ENCODE measurements around the gene RAG1.
A peak's percentile ranks its signal among the peaks of the same experiment; 100 is the strongest.
"Not testable (repeated sequence)": the region's sequence is repeated elsewhere in the genome, so short reads cannot be mapped to it uniquely, and the experiment has no call there.

Gene RAG1

GRCh38 chr11:36567694-36568093, at the start of gene RAG1:
RAG1 (plus strand) TSS chr11:36568007; CDS start chr11:36573305, 5,298 bp downstream.
- no peak for DNase-seq (ENCODE audit: low spot score)

DNA sequence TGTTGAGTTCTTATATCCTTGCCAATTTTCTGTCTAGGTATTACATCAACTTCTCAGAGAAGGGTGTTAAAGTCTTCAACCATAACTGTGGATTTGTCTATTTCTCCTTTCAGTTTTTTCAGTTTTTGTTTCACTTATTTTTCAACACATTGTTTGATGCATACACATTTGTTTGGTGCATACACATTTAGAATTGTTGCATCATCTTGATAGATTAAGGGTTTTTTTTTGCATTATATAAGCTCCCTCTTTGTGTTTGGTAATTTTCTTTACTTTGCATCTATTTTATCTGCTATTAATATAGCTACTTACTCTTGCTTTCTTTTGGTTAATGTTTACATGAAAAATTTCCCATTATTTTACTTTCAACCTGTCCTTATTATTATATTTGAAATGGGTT, 37.0 kb upstream of the RAG1 start:
- no peak for DNase-seq (ENCODE audit: low spot score)

- DNase-seq (ENCODE audit: low spot score), result no peak
Measured at GRCh38 chr11:36532941-36533601, 34.7 kb upstream of the RAG1 start.

DNA sequence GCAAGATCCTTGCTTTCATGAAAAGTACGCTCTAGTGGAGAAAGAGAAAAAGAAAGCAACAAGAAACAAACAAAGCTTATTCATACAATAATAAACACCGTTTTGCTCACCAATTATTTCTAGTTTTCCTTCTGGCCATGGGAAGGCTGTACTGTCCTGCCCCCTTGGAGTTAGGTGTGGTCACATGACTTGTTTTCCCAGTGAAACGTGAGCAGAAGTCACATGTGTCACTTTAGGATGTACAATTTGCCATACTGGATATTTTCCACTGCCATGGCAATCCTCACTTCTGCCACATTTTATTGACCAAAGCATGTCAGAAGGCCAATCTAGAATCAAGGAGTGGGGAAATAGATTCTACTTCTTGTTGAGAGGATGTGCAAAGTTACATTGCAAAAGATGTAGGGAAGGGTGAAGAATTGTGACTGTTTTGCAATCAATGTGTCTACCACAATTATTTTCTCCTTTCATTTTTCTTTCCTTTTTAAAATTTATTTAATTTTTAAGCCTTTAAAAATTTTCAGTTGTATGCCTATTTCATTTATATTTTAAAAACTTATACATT, 33.4 kb upstream of the RAG1 start:
- DNase-seq (ENCODE audit: low spot score), result no peak

DNA sequence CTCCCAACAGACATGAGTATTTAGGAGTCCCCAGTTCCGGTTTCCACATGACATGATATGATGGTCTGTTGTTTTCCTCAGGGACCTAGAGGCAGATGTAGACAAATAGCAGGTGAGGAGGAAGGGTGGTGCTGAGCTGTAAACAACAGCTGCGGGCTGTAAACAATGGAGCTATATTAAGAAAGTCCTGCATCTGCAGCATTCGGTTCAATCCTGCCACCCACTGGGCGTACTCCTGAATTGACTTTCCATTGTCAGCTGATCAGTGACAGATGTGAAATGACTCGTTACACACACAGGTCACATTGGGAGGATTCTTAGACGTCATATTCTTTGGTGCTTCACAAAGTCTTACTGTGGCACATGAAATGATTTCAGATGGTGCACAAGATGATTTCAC, 26.8 kb upstream of the RAG1 start:
- DNase-seq (ENCODE audit: low spot score), result peak; percentile 62

GRCh38 chr11:36550385-36551115, 17.3 kb upstream of the RAG1 start:
- DNase-seq (ENCODE audit: low spot score), result no peak

DNA sequence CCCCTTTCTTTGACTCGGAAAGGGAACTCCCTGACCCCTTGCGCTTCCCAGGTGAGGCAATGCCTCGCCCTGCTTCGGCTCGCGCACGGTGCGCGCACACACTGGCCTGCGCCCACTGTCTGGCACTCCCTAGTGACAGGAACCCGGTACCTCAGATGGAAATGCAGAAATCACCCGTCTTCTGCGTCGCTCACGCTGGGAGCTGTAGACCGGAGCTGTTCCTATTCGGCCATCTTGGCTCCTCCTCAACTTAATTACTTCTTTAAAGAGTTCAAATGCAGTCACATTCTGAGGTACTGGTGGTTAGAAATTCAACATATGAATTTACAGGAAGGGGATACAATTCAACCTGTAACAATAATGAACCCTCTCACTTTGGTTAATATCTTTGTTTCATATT, 10.4 kb upstream of the RAG1 start:
- DNase-seq (ENCODE audit: low spot score), result not testable (repeated sequence)

DNA sequence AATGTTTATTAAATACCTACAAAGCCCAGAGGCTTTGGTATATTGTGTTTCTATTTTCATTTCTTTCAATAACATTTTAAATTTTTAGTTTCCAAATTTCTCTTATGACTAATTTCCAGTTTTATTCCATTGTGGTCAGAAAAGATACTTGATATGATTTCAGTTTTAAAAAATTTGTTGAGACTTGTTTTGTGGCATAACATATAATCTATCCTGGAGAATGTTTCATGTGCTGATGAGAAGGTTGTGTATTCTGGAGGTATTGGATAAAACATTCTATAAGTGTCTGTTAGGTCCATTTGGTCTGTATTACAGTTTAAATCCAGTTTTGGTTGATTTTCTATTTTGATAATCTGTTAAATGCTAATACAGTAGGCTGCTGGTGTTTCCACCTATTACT, 9.8 kb upstream of the RAG1 start:
- no peak for DNase-seq (ENCODE audit: low spot score)

DNA sequence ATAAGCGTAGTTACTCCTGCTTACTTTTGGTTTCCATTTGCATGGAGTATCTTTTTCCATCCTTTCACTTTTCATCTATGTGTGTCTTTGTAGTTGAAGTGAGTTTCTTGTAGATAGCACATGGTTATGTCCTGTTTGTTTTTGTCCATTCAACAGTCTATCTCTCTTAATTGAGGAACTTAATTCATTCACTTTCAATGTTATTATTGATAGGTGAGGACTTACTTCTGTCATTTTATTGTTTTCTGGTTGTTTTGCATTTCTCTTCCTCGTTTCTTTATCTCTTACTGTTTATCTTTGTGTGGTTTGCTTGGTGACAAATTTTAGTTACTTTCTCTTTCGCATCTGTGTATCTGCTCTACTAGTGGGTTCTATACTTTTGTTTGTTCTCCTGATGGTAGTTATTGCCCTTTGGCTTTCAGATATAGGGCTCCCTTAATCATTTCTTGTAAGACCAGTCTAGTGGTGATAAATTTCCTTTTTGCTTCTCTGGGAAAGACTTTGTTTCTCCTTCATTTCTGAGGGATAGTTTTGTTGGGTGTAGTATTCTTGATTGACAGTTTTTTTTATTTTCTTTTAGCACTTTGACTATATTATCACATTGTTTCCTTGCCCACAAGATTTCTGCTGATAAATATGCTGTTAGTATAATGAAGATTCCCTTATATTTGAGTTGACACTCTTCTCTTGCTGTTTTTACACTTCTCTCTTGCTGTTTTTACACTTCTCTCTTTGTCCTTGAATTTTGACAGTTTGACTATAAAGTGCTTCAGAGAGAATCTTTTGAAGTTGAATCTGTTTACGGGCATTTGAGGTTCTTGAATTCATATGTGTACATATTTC, 9.0 kb upstream of the RAG1 start:
- DNase-seq (ENCODE audit: low spot score), result no peak

- peak; percentile 70 for DNase-seq (ENCODE audit: low spot score)
Measured at GRCh38 chr11:36564376-36565030, 3.3 kb upstream of the RAG1 start.

- no peak for DNase-seq (ENCODE audit: low spot score)
Measured at GRCh38 chr11:36565031-36565610, 2.7 kb upstream of the RAG1 start.

- DNase-seq (ENCODE audit: low spot score), result no peak
Measured at GRCh38 chr11:36566407-36567053, 1.3 kb upstream of the RAG1 start.

DNA sequence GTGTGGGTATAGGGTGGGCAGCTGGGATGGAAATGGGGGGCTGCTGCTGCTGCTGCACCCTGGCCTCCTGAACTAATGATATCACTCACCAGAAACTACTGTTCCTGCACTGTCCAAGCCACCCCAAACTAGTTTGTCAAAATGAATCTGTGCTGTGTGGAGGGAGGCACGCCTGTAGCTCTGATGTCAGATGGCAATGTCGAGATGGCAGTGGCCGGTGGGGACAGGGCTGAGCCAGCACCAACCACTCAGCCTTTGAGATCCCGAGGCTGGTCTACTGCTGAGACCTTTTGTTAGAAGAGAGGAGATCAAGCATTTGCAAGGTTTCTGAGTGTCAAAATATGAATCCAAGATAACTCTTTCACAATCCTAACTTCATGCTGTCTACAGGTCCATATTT, 1.3 kb downstream of the RAG1 start:
- no peak for DNase-seq (ENCODE audit: low spot score)

DNA sequence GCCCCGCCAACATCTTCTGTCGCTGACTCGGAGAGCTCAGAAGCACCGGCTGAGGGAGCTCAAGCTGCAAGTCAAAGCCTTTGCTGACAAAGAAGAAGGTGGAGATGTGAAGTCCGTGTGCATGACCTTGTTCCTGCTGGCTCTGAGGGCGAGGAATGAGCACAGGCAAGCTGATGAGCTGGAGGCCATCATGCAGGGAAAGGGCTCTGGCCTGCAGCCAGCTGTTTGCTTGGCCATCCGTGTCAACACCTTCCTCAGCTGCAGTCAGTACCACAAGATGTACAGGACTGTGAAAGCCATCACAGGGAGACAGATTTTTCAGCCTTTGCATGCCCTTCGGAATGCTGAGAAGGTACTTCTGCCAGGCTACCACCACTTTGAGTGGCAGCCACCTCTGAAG, 6.7 kb downstream of the RAG1 start:
- DNase-seq (ENCODE audit: low spot score), result peak; percentile 90

DNA sequence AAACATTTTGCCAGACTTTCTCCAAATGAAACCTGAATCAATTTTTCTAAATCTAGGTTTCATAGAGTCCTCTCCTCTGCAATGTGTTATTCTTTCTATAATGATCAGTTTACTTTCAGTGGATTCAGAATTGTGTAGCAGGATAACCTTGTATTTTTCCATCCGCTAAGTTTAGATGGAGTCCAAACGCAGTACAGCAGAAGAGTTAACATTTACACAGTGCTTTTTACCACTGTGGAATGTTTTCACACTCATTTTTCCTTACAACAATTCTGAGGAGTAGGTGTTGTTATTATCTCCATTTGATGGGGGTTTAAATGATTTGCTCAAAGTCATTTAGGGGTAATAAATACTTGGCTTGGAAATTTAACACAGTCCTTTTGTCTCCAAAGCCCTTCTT, 9.6 kb downstream of the RAG1 start:
- DNase-seq (ENCODE audit: low spot score), result no peak

GRCh38 chr11:36577859-36578258, 10.1 kb downstream of the RAG1 start:
- DNase-seq (ENCODE audit: low spot score), result peak; percentile 66

DNA sequence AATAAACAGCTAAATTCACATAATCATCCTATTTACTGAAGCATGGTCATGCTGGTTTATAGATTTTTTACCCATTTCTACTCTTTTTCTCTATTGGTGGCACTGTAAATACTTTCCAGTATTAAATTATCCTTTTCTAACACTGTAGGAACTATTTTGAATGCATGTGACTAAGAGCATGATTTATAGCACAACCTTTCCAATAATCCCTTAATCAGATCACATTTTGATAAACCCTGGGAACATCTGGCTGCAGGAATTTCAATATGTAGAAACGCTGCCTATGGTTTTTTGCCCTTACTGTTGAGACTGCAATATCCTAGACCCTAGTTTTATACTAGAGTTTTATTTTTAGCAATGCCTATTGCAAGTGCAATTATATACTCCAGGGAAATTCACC, 10.7 kb downstream of the RAG1 start:
- no peak for DNase-seq (ENCODE audit: low spot score)

- no peak for DNase-seq (ENCODE audit: low spot score)
Measured at GRCh38 chr11:36581536-36581935, 13.7 kb downstream of the RAG1 start.

GRCh38 chr11:36583667-36584066, 15.9 kb downstream of the RAG1 start:
- no peak for DNase-seq (ENCODE audit: low spot score)

DNA sequence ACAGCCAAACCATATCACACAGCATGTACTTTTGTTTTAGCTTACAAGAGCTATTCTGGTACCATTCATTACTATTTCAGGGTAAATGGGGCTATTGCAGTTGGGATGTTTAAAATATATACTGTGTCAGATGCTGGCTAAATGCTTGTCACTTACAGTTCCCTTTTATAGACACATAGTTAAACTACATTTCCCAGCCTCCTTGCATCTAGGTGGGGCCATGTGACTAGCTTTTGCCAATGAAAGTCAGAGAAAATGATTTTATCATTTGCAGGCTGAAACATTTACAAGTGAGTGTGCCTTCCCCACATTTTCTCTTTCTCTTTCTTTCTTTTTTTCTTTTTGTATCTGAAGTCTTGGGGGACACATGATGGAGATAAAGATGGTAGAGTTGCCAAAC, 18.7 kb downstream of the RAG1 start:
- DNase-seq (ENCODE audit: low spot score), result no peak

- DNase-seq (ENCODE audit: low spot score), result no peak
Measured at GRCh38 chr11:36588099-36588498, 20.3 kb downstream of the RAG1 start.

Measured in kidney tubule cell (primary cell).